Gastrocnemius medialis (tissue), 4 donors: ENCODE measurements around the gene ADTRP.

ENCODE experiments used
- POLR2A ChIP-seq, 2 donors: fragments of 450-650 bp; IDR thresholded peaks; one replicate each; pipeline ENCODE4 v1.6.1; 2017; ENCODE audit warnings: antibody characterized with exemption in 2 of 2, mild to moderate bottlenecking in 2 of 2, moderate library complexity in 2 of 2
- TF ChIP-seq, protein P1 (sequence below), 5 experiments: fragments of 450-650 bp in 3 of 5; fragments of 200-600 bp in 2 of 5; sonication (generic) in 2 of 5; IDR thresholded peaks in 4 of 5; conservative IDR thresholded peaks in 1 of 5; 1 replicate in 4 of 5; 2 replicates in 1 of 5; pipeline ENCODE4 v1.5.1; 2016 to 2019; ENCODE audit warnings: antibody characterized with exemption in 5 of 5, mild to moderate bottlenecking in 3 of 5, moderate library complexity in 3 of 5

DNA sequence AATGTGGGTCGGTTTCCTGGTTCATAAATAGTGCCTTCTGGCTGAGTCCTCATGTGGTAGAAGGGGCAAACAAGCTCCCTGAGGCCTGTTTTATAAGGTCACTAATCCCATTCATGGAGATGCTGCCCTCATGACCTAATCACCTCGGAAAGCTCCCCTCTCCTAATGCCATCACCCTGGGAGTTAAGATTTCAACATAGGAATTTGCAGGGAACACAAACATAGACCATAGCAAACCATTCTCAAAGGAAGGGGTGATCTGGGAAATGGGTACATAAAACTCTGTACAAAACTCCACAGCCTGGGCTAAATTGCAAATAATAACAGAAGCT is 1.5 kb upstream of the ADTRP start:
- TF ChIP-seq, protein P1, sequence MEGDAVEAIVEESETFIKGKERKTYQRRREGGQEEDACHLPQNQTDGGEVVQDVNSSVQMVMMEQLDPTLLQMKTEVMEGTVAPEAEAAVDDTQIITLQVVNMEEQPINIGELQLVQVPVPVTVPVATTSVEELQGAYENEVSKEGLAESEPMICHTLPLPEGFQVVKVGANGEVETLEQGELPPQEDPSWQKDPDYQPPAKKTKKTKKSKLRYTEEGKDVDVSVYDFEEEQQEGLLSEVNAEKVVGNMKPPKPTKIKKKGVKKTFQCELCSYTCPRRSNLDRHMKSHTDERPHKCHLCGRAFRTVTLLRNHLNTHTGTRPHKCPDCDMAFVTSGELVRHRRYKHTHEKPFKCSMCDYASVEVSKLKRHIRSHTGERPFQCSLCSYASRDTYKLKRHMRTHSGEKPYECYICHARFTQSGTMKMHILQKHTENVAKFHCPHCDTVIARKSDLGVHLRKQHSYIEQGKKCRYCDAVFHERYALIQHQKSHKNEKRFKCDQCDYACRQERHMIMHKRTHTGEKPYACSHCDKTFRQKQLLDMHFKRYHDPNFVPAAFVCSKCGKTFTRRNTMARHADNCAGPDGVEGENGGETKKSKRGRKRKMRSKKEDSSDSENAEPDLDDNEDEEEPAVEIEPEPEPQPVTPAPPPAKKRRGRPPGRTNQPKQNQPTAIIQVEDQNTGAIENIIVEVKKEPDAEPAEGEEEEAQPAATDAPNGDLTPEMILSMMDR (IDR thresholded peaks at IDR 0.05 in 4 of 5, conservative IDR thresholded peaks at IDR 0.05 in 1 of 5), result no peak
- no peak for TF ChIP-seq POLR2A (IDR thresholded peaks at IDR 0.05)
